Transverse colon (tissue), 4 donors: ENCODE measurements around the gene PCSK6. TPM values are rescaled to one million over a fixed set of nuclear protein-coding genes. Genes with fewer than 3 reads are reported as not detected.

Source experiments
- DNase-seq: peaks from one replicate; pipeline ENCODE4 v3.0.0-alpha.2; 2019
- H3K27ac ChIP-seq, 4 donors: fragments of 200-600 bp; sonication (generic); 2 replicates each; pipeline ENCODE4 v1.5.1; 2016 to 2018; ENCODE audit warnings: inconsistent platforms in 4 of 4
- H3K27me3 ChIP-seq: fragments of 200-600 bp; sonication (generic); 2 replicates; pipeline ENCODE4 v1.5.1; 2017; ENCODE audit warnings: inconsistent platforms
- H3K36me3 ChIP-seq, 4 donors: fragments of 200-600 bp; sonication (generic); 2 replicates each; pipeline ENCODE4 v1.5.1; 2017 to 2019; ENCODE audit warnings: inconsistent platforms in 4 of 4
- H3K4me1 ChIP-seq, 4 donors: fragments of 200-600 bp; sonication (generic); 2 replicates each; pipeline ENCODE4 v1.5.1; 2017 to 2020; ENCODE audit warnings: inconsistent platforms in 4 of 4
- H3K4me3 ChIP-seq, 4 donors: fragments of 200-600 bp; sonication (generic); 1 replicate in 1 of 4; 2 replicates in 3 of 4; pipeline versions ENCODE4 v1.5.1 to v1.6.1; 2017 to 2019; ENCODE audit warnings: inconsistent platforms in 4 of 4
- H3K9me3 ChIP-seq, 2 donors: fragments of 200-600 bp; sonication (generic); 2 replicates each; pipeline ENCODE4 v1.5.1; 2017 to 2019; ENCODE audit warnings: inconsistent platforms in 2 of 2
- CTCF ChIP-seq, 5 experiments: fragments of 200-600 bp in 3 of 5; fragments of 450-650 bp in 2 of 5; sonication (generic) in 3 of 5; IDR thresholded peaks; 1 replicate in 2 of 5; 2 replicates in 3 of 5; pipeline ENCODE4 v1.5.1; 2016 to 2017; ENCODE audit warnings: antibody characterized with exemption in 5 of 5, inconsistent platforms in 3 of 5, mild to moderate bottlenecking in 2 of 5, moderate library complexity in 1 of 5
- EP300 ChIP-seq: sonication (generic); formaldehyde crosslinking; IDR thresholded peaks from one replicate; pipeline ENCODE4 v1.6.1; 2017; ENCODE audit warnings: antibody characterized with exemption, low read depth
- POLR2A ChIP-seq: fragments of 450-650 bp; IDR thresholded peaks from one replicate; pipeline ENCODE4 v1.6.1; 2016; ENCODE audit warnings: antibody characterized with exemption, mild to moderate bottlenecking, moderate library complexity
- POLR2AphosphoS5 ChIP-seq, 3 donors: sonication (generic); formaldehyde crosslinking; IDR thresholded peaks; one replicate each; pipeline ENCODE4 v1.6.1; 2016; ENCODE audit warnings: antibody characterized with exemption in 3 of 3
- WGBS, 2 donors: methylation state at CpG; one replicate each; pipeline ENCODE4 v1.1.5; 2018; ENCODE audit warnings: low coverage in 1 of 2; 5-methylcytosine and 5-hydroxymethylcytosine counted together
- in situ Hi-C, 4 donors: fragments of 200-750 bp; cut with MboI; loops; one replicate each; pipeline versions ENCODE4 v1.15.0 to v1.15.1; 2017; ENCODE audit warnings: low sequenced_read_pairs in 3 of 4, low pct_ligation_motif_present in 1 of 4, low pct_unique_long_range_greater_than_20kb in 1 of 4
- intact Hi-C: fragments of 100-400 bp; cut with DNase I; formaldehyde crosslinking; loops from one replicate; pipeline ENCODE4 v1.15.1; 2023; ENCODE audit warnings: low total_unique reads
- total RNA-seq, 4 donors: library from RNA; depleted of rRNA; stranded (reverse); fragments of >200 nt; gene quantifications; one replicate each; pipeline ENCODE4 v1.1.0, GENCODE V29; 2016

PCSK6 gene
- total RNA-seq, 4 donors from 2014 or later, result 20.3 to 119 (median 49.7) TPM

GRCh38 chr15:101474983-101475382 is 14.5 kb downstream of the PCSK6 start:
- Histone ChIP-seq H3K27me3 (no peaks in the 10 kb centered on the region), H3K4me1 (peaks cover 0 to 7% (median 3%) of the 10 kb centered on the region in 4 donors), H3K36me3 (no peaks in the 10 kb centered on the region), H3K27ac (no peak overlapping the region), H3K4me3 (no peak overlapping the region), H3K9me3 (no peaks in the 10 kb centered on the region)
- DNase-seq, result no peak
- TF ChIP-seq CTCF (IDR thresholded peaks at IDR 0.05) (no peak), EP300 (no peak), POLR2A (no peak), POLR2AphosphoS5 (IDR thresholded peaks at IDR 0.05) (no peak)
- in situ Hi-C loops, result loop anchor here in 1 of 4 donors (25.0 kb wide), 1 partner anchor 163 kb away; no protein-coding TSS in a partner anchor
- intact Hi-C loops, result no loop called here
- WGBS, 2 donors, result 80 to 85% methylated on average over 5 to 7 of the region's 7 CpGs

GRCh38 chr15:101474233-101474632 is 15.3 kb downstream of the PCSK6 start:
- intact Hi-C loops, result no loop called here
- no peak for TF ChIP-seq CTCF (IDR thresholded peaks at IDR 0.05)
- TF ChIP-seq POLR2AphosphoS5 (IDR thresholded peaks at IDR 0.05), result no peak
- no peak for TF ChIP-seq EP300
- no peak for TF ChIP-seq POLR2A
- Histone ChIP-seq H3K36me3 (no peaks in the 10 kb centered on the region), H3K27ac (no peak overlapping the region), H3K27me3 (no peaks in the 10 kb centered on the region), H3K4me1 (peaks cover 0 to 7% (median 3%) of the 10 kb centered on the region in 4 donors), H3K9me3 (no peaks in the 10 kb centered on the region), H3K4me3 (no peak overlapping the region)
- whole genome bisulfite sequencing, 2 donors, result 86% methylated on average over 10 of the region's 10 CpGs; no CpG with 5 or more reads in 1 of the 2 donors
- in situ Hi-C loops, result no loop called here
- DNase-seq, result no peak

GRCh38 chr15:101472033-101472432 is 17.5 kb downstream of the PCSK6 start:
- no peak for DNase-seq
- Histone ChIP-seq H3K4me3 (no peak overlapping the region), H3K9me3 (no peaks in the 10 kb centered on the region), H3K36me3 (no peaks in the 10 kb centered on the region), H3K27me3 (no peaks in the 10 kb centered on the region), H3K27ac (no peak overlapping the region), H3K4me1 (no peaks in the 10 kb centered on the region)
- WGBS, 2 donors, result 72 to 91% methylated on average over 3 to 13 of the region's 13 CpGs
- TF ChIP-seq CTCF (IDR thresholded peaks at IDR 0.05) (no peak), POLR2AphosphoS5 (IDR thresholded peaks at IDR 0.05) (no peak), EP300 (no peak), POLR2A (no peak)
- in situ Hi-C loops, result no loop called here
- intact Hi-C loops, result no loop called here

- in situ Hi-C loops, result no loop called here
- H3K4me3 ChIP-seq, result no peak overlapping the region
- H3K27ac ChIP-seq, result no peak overlapping the region
- no peak for DNase-seq
- H3K36me3 ChIP-seq, result no peaks in the 10 kb centered on the region
- no peaks in the 10 kb centered on the region for H3K4me1 ChIP-seq
- intact Hi-C loops, result no loop called here
- no peaks in the 10 kb centered on the region for H3K9me3 ChIP-seq
- TF ChIP-seq POLR2A, result no peak
- no peak for TF ChIP-seq EP300
- TF ChIP-seq POLR2AphosphoS5 (IDR thresholded peaks at IDR 0.05), result no peak
- TF ChIP-seq CTCF (IDR thresholded peaks at IDR 0.05), result no peak
- 70 to 85% methylated on average over 2 to 15 of the region's 15 CpGs for WGBS, 2 donors
- H3K27me3 ChIP-seq, result no peaks in the 10 kb centered on the region
Observed at GRCh38 chr15:101470548-101471239, 18.8 kb downstream of the PCSK6 start.
